ENCODE data around the gene RNF111. TPM values are rescaled to one million over a fixed set of nuclear protein-coding genes. Genes with fewer than 3 reads are reported as not detected.
"Not testable (repeated sequence)": the region's sequence is repeated elsewhere in the genome, so short reads cannot be mapped to it uniquely, and the experiment has no call there.

RNF111 gene
- polyA plus RNA-seq, 10 donors: 16.4 to 29.9 (median 24.0) TPM

DNA sequence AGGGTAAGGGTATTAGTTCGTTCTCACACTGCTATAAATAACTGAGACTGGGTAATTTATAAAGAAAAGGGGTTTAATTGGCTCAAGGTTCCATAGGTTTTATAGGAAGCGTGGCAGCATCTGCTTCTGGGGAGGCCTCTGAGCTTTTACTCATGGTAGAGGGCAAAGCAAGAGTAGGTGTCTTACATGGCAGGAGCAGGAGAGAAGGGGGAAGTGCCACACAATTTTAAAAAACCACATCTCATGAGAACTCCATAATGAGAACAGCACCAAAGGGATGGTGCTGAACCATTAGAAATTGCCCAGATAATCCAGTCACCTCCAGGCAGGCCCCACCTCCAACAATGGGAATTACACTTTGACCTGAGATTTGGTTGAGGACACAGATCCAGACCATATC is 12.2 kb downstream of the RNF111 start:
- no peak for DNase-seq

DNA sequence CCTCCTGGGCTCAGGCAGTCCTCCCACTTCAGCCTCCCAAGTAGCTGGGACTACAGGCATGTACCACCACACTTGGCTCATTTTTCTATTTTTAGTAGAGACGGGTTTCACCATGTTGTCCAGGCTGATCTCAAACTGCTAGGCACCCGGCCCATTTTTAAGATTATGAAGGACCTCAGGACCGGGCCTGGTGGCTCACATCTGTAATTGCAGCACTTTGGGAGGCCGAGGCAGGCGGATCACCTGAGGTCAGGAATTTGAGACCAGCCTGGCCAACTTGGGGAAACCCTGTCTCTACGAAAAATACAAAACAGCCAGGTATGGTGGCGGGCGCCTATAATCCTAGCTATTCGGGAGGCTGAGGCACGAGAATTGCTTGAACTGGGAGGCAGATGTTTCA is 12.8 kb downstream of the RNF111 start:
- DNase-seq: not testable (repeated sequence)

DNA sequence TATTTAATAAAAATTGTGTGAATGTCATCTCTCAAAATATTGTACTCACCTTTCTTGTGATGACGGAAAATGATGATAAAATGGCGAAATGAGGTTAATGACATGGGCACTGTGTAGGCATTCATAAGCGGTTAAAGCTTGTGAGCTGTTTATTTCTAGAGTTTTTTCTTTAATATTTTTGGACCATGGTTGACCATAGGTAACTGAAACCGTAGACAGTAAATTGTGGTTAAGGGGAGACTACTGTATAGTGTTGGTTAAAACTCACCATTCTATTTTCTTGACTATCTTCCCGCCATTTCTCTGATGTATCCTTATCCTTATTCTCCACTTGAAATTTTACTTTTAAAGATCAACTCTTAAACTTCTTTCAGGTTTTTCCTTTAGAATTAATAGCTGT is 14.5 kb downstream of the RNF111 start:
- DNase-seq: no peak

DNA sequence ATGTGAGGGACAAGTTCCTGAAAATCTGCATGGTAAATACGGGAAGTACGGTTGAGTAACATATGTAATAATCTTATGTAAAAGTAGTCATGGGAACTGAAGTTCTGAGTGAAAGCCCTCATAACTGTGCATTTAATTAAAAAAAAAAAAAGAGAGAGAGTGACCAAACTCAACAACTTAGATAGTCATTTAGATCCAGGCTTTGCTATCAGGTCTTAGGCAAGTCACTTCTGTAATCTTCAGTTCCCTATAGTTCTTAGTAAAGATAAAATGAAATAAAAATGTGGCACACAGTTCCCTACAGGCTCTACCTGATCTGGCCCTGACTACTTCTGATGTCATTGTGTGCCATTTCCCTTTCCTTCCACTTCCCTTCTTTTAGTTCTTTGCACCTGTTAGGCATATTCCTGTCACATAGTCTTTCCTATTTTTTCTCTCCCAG is 15.0 kb downstream of the RNF111 start:
- peak in 1 of 3 donors; percentile 11 for DNase-seq

DNA sequence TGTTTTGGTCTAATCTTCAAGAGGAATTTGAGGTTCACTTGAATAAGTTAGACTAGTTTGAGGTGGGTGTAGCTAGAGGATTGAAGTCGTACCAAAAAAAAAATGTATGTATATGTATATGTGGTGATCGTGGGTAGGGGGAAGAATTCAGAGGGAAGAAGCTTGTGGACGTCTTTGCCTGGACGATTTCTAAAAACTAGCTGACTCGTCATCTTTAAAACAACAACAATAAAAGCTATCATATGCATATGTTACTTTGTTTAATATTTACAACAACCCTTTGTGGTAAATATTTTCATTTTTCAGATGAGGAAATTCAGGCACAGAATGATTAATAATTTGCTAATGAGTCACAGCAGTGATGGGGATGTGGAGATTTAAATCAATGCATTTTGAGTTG is 18.1 kb downstream of the RNF111 start:
- no peak for DNase-seq

DNA sequence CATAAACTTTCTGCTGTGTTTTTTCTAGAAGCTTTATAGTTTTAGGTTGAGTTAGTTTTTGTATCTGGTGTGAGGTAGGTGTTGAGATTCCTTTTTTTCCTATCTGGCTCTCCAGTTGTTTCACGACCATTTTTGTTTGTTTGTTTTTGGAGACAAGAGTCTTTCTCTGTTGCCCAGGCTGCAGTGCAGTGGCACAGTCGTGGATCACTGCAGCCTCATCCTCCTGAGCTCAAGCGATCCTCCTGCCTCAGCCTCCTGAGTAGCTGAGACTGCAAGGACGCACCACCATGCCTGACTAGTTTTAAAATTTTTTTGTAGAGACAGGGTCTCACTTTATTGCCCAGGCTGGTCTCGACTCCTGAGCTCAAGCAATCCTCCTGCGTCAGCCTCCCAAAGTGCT is 20.6 kb downstream of the RNF111 start:
- no peak for DNase-seq

DNA sequence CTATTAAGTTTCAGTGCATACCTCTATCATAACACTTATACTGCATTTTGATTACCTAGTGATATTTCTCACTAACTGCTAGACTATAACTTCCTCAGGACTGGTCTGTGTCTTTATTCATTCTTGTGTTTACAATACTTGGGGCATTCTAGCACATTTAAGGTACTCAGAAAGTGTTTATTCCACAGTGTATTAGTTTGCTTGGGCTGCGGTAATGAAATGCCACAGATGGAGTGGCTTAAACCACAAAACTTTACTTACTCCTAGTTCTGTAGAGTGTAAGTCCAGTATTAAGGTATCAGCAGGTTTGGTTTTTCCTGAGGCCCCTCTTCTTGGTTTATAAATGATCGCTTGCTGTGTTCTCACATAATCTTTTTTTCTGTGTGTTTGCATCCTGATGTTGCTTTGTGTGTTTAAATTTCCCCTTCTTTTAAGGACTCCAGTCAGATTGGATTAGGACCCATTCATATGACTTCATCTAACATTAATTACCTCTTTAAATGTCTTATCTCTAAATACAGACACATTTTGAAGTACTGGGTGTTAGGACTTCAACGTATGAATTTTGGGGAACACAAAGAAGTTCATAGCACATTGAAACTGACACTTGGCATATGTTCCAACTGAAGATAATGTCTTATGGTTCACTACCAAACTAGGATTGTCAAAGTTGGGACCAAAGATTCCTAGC is 23.9 kb downstream of the RNF111 start:
- DNase-seq: no peak

DNA sequence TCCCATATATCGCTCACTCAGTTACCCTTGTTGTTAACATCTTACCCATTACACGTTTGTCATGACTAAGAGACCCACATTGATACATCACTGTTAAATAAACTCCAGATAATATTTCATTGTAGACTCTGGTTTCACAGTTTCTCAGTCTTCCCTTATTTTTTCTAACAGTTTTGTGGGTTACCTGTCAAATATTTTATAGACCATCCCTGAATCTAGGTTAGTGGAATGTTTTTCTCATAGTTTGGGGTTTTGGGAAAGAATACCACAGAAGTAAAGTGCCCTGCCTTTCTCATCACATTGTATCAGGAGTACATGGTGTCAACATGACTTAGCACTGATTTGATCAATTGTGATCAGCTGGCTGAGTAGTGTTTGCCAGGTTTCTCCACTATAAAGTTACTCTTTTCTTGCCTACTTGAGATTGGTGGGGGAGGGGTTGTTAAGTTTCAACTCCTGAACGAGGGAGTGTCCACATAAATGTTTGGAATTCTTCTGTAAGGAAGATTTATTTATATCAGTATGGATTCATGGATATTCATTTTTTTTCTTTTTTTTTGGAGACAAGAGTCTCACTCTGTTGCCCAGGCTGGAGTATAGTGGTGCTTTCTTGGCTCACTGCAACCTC is 25.9 kb downstream of the RNF111 start:
- DNase-seq: no peak

DNA sequence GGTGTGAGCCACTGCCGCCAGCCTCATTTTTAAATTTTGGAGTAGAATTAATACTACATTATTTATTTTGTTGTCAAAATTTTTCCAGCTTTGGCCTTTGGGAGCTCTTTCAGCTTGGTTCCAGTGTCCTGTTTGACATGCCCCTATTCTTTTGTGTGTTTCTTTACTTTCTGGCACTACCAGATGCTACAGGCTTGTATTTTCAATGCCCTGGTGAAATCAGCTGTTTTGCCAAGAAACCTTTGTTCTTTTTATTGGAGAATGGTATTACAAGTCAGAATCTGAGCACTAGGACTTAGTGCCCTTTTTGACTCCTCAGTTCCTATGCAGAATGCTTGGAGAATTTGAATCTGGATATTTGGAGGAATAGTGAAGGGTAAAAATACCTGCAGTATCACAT is 26.6 kb downstream of the RNF111 start:
- DNase-seq: no peak

DNA sequence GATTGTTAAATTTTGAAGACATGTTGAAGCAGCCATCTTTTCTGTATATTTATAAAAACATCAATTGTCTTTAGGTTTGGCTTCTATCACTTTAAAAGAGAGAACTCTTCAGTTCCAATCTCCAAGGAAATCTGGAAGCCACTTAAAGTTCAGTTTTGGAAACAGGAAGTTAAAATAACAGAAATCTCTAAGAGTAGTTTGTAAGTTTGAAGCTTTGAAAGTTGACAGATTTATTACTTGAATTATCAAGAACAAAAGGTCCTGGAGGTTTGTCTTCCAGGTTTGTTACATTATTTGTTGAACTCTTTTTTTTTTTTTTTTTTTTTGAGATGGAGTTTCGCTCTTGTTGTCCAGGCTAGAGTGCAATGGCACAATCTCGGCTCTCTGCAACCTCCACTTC is 30.0 kb downstream of the RNF111 start:
- DNase-seq: no peak

DNA sequence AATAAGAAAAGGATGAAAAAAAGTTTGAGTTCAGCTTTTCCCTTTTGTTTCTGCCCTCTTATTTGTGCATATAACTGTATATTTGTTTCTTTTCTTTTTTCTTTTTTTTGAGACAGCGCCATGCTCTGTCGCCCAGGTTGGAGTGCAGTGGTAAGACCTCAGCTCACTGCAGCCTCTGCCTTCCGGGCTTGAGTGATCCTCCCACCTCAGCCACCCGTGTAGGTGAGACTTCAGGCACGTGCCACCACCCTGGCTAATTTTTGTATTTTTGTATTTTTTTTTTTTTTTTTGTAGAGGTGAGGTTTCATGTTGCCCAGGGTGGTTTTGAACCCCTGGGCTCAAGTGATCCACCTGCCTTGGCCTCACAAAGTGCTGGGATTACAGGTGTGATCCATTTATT is 31.4 kb downstream of the RNF111 start:
- no peak for DNase-seq

DNA sequence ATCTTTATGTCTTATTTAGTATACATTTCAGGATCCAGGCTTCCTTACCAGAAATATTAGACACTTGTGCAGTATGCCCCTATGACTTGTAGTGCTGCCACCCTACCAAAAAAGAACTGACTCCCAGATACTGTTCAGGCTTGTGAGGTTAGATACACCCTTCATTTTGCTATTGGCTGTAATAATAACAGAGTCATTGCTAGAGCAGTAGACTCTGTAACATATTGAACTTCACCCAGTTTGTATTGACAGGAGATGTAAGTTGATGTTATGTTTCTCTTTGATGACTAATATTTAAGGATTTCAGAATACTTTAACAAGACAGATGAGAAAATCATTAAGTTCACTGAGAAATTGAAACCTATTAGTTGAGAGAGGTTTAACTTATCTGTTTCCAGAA is 32.9 kb downstream of the RNF111 start:
- DNase-seq: no peak

DNA sequence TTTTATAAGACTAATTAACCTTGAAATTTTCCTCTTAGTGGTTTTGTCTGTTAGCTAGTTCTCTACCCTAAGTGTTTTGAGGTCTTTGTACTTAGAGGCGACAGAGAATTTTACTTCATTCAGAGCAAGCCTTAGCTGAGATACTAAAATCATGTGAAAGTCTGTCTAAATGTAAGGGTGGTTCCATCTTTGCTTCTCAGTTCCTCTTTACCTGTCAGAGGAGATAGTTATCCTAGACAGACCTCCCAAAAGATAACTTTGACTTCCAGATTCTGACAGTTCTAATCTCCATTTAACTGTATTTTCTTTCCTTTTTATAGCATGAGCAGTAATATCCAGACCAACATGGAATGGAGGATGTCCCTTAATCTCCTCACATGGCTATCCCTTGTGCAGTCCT is 34.7 kb downstream of the RNF111 start:
- DNase-seq: no peak

DNA sequence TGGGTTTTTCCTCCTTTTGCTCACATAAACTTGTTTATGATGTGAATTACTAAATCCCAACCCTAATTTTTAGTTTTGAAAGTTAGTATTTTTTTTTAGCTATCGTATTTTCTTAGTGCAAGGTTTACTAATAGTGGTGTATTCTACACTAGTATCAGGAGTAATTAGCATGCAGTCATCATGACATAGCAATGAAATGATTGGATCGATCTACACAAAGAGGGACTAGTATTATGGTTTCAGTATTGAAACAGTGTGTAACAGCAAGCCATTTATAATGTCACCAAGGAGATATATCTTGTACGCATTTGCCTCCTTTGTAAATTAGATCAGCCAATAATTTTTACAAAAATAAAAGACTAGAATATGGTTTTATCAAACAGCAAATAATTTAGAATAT is 38.7 kb downstream of the RNF111 start:
- no peak for DNase-seq

DNA sequence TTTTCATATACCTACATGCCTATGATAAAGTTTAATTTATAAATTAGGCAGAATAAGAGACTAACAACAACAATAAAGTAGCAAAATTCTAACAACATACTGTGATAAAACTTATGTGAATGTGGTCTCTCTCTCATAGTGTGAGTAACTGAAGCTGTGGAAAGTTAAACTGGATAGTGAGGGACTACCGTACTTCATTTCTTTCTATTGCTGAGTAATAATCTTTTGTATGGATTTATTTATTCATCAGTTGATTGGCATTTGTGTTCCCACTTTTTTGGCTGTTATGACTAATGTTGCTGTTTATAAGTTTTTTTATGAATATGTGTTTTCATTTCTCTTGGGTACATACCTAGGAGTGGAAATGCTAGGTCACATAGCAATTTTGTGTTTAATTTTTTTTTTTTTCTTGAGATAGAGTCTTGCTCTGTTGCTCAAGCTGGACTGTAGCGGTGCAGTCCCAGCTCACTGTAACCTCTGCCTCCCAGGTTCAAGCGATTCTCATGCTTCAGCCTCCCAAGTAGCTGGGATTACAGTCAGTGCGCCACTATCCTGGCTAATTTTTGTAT is 41.0 kb downstream of the RNF111 start:
- DNase-seq: no peak

DNA sequence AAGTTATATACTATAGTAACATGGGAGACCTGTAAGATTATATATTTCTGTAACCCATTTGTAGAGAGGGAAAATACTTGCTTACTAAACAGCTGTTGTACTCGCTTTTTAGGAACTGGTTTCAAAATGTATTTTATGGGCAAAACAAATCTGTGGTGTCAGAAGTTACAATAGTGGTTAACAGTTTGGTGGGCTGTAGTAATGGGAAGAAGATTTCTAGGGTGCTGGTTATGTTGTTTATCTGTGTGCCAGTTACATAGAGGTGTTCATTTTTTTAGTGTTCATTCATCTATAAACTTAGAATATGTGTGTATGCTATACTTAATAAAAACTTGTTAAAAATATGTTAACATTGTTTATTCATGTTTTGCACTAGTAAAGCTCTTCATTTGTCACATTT is 42.1 kb downstream of the RNF111 start:
- no peak for DNase-seq

DNA sequence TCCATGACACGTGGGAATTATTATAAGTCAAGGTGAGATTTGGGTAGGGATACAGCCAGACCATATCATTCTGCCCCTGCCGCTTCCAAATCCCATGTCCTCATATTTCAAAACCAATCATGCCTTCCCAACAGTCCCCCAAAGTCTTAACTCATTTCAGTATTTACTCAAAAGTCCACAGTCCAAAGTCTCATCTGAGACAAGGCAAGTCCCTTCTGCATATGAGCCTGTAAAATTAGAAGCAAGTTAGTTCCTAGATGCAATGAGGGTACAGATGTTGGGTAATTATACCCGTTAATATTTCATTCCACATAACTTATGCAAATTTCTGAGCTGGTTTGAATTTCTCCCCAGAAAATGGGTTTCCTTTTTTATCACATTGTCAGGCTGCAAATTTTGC is 47.7 kb downstream of the RNF111 start:
- DNase-seq: no peak

DNA sequence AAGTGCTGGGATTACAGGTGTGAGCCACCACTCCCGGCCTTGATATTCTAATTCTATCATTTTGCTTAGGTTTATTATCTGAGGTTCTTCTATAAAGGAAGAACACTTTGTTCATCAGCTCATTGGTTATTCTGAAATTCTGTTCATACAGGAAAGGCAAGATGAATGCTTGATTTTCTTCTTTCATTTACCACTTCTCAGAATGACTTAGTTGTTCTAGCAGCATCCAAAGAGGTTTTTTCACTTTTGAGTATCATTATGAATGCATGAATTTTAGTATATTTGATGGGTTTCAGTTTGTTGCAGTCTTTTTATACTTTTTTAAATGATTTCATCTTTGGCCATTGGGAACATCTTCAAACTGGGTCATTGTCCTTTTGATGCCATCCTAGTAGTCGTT is 51.8 kb downstream of the RNF111 start:
- DNase-seq: no peak

DNA sequence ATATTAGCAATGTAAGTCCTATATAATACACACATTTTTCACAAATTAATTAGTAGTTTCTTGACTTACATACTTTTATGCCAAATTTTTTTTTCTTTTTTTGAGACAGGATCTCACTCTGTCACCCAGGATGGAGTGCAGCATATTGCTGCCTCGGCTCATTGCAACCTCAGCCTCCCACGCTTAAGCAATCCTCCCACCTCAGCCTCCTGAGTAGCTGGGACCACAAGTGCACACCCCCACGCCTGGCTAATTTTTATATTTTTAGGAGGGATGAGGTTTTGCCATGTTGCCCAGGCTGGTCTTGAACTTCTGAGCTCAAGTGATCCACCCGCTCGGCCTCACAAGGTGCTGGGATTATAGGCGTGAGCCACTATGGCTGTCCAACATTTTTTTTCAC is 54.6 kb downstream of the RNF111 start:
- no peak for DNase-seq

DNA sequence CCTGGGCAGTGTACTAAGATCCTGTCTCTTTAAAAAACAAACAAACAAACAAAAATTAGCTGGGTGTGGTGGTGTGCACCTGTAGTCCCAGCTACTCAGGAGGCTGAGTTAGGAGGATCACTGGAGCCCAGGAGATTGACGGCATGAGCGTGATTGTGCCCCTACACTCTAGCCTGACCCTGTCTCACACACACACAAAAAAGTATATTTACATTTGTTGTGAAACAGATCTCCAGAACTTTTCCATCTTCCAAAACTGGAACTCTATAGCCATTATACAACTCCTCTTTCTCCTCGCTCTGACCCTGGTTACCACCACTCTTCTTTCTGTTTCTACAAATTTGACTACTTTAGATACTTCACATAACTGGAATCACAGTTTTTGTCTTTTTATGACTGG is 61.4 kb downstream of the RNF111 start:
- no peak for DNase-seq

DNA sequence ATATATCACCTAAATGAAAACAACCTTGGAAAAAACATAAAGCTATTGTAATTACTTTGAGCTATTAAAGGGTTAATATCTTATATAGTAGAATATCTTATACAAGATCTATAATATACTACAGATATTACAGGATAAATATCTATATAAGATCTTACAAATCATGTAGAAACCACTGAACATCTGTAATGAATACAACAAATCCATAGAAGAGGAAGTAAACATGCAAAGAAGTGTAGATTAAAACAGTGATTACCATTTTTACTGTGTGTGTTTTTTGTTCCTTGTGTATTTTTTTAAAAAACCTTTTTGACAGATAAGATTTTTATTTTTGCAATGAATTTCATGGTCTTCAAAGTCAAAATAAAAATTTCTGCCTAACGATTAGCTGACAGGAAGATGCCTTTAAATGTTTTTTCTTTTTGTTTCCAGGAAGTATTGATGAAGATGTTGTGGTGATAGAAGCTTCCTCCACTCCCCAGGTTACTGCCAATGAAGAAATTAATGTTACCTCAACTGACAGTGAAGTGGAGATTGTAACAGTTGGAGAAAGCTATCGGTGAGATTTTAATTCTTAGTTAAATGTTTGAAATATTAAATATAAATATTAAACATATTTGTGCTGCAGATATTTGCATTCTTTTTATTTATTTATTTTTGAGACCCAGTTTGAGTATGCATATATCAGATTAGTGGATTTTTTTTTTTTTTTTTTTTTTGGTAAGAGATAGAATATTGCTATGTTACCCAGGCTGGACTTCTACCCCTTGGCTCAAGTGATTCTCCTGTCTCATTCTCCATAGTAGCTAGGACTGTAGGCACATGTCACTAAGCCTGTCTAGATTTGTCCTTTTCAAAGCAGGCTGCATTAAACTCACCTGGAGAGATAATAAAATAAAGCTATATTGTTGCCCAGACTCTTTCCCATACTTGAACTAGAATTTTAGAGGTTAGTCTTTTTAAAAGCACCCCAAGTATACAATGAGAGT is 64.7 kb downstream of the RNF111 start:
- DNase-seq: no peak

DNA sequence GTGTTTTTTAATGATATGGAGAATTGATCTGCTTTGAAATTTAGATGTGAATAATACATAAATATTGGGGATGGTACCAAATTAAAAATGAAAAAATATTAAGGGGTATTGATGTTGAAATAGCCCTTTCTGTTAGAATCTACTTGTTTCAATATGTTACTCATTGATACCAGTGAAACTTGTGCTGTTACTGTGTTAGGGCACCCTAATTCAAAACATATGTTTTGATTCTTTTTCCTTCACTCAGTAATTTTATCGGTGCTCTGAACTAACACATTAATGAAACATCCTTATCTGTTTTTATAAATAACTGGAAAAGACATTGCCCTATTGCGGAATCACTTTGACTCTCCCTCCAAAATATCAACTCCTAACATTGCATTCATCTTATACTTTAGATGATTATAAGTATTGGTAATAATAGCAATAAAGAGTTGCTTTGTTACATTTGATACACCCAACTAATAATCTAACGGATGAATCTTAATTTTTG is 65.5 kb downstream of the RNF111 start:
- no peak for DNase-seq

All from muscle of back (tissue), 11 donors.